Measurements from ENCODE around the gene RUNX1. TPM values are rescaled to one million over a fixed set of nuclear protein-coding genes. Genes with fewer than 3 reads are reported as not detected.

The RUNX1 gene
- total and polyA plus RNA-seq, 2 donors (not counting 1 experiment from before 2014, with no cell fraction given) = 26.3 to 73.0 TPM

- H3K4me3 ChIP-seq (ENCODE audit: control extremely low read depth in 1 of 5, extremely low read depth in 1 of 5, insufficient read depth in 1 of 5, low read depth in 2 of 5, low read length in 4 of 5) = no peak overlapping the region
- no peak for TF ChIP-seq CTCF (IDR thresholded peaks at IDR 0.05)
- no peak for TF ChIP-seq EZH2 (IDR thresholded peaks at IDR 0.05; ENCODE audit: borderline replicate concordance, insufficient read depth, low read depth, low read length, poor library complexity, severe bottlenecking)
- ATAC-seq (ENCODE audit: low read depth) (no peak), DNase-seq (no peak)
- Mint-ChIP-seq H3K4me1 (no peaks in the 10 kb centered on the region), H3K4me3 (no peak overlapping the region), H3K27ac (no peak overlapping the region), H3K27me3 (peaks cover 4% of the 10 kb centered on the region), H3K9me3 (ENCODE audit: insufficient read depth) (peaks cover 2% of the 10 kb centered on the region)
- WGBS (ENCODE audit: insufficient coverage) = no CpG with 5 or more reads among the region's 3 CpGs
- H2AFZ ChIP-seq (ENCODE audit: insufficient read depth, low read depth, low read length, poor library complexity, severe bottlenecking) = no peak overlapping the region
- H3K79me2 ChIP-seq (ENCODE audit: control insufficient read depth, insufficient read depth, low read length) = no peaks in the 10 kb centered on the region
- intact Hi-C loops (cut with micrococcal nuclease) = no loop called here
- H4K20me1 ChIP-seq (ENCODE audit: control insufficient read depth, insufficient read depth, low read length, poor library complexity, severe bottlenecking) = no peaks in the 10 kb centered on the region
- ChIA-PET CTCF (no interaction called here), POLR2A (no interaction called here)
- H3K4me1 ChIP-seq (ENCODE audit: control insufficient read depth in 2 of 2, insufficient read depth in 2 of 2, low read length in 2 of 2) = no peaks in the 10 kb centered on the region
- H3K27me3 ChIP-seq (replicated peaks in 1 of 4; ENCODE audit: control extremely low read depth in 1 of 4, control insufficient read depth in 3 of 4, insufficient read depth in 4 of 4, low read length in 3 of 4) = peaks cover 0 to 3% (median 0%) of the 10 kb centered on the region in 4 experiments
- H3K9me3 ChIP-seq (ENCODE audit: control extremely low read depth in 1 of 3, control insufficient read depth in 2 of 3, insufficient read depth in 1 of 3, low read length in 2 of 3) = peaks cover 0 to 4% (median 2%) of the 10 kb centered on the region in 3 donors
- no peak overlapping the region for H3K4me2 ChIP-seq (replicated peaks; ENCODE audit: low read depth, low read length, poor library complexity, severe bottlenecking)
- H3K27ac ChIP-seq (ENCODE audit: low read length in 2 of 2) = no peak overlapping the region
- H3K9ac ChIP-seq (ENCODE audit: low read length) = no peak overlapping the region
- no peaks in the 10 kb centered on the region for H3K36me3 ChIP-seq (replicated peaks in 1 of 2; ENCODE audit: control extremely low read depth in 1 of 2, control insufficient read depth in 1 of 2, extremely low read depth in 1 of 2, insufficient read depth in 2 of 2, low read length in 1 of 2)
These were observed 280.8 kb downstream of the RUNX1 start for GRCh38 chr21:34768326-34768725.

- H3K36me3 ChIP-seq (replicated peaks in 1 of 2; ENCODE audit: control extremely low read depth in 1 of 2, control insufficient read depth in 1 of 2, extremely low read depth in 1 of 2, insufficient read depth in 2 of 2, low read length in 1 of 2) = no peaks in the 10 kb centered on the region
- no peak overlapping the region for H3K9ac ChIP-seq (ENCODE audit: low read length)
- no peaks in the 10 kb centered on the region for H4K20me1 ChIP-seq (ENCODE audit: control insufficient read depth, insufficient read depth, low read length, poor library complexity, severe bottlenecking)
- Mint-ChIP-seq H3K4me3 (no peak overlapping the region), H3K9me3 (ENCODE audit: insufficient read depth) (peaks cover 2% of the 10 kb centered on the region), H3K27ac (no peak overlapping the region), H3K4me1 (no peaks in the 10 kb centered on the region), H3K27me3 (peaks cover 3% of the 10 kb centered on the region)
- ChIA-PET CTCF (interaction anchor here (0.6 kb wide), 1 partner anchor 1159 kb away, joined by 5 read pairs; no protein-coding TSS in a partner anchor), POLR2A (no interaction called here)
- peaks cover 0 to 3% (median 0%) of the 10 kb centered on the region in 4 experiments for H3K27me3 ChIP-seq (replicated peaks in 1 of 4; ENCODE audit: control extremely low read depth in 1 of 4, control insufficient read depth in 3 of 4, insufficient read depth in 4 of 4, low read length in 3 of 4)
- no peaks in the 10 kb centered on the region for H3K79me2 ChIP-seq (ENCODE audit: control insufficient read depth, insufficient read depth, low read length)
- H2AFZ ChIP-seq (ENCODE audit: insufficient read depth, low read depth, low read length, poor library complexity, severe bottlenecking) = no peak overlapping the region
- no peak overlapping the region for H3K4me3 ChIP-seq (ENCODE audit: control extremely low read depth in 1 of 5, extremely low read depth in 1 of 5, insufficient read depth in 1 of 5, low read depth in 2 of 5, low read length in 4 of 5)
- no peak for ATAC-seq (ENCODE audit: low read depth)
- TF ChIP-seq EZH2 (IDR thresholded peaks at IDR 0.05; ENCODE audit: borderline replicate concordance, insufficient read depth, low read depth, low read length, poor library complexity, severe bottlenecking) (no peak), CTCF (IDR thresholded peaks at IDR 0.05) (no peak)
- H3K9me3 ChIP-seq (ENCODE audit: control extremely low read depth in 1 of 3, control insufficient read depth in 2 of 3, insufficient read depth in 1 of 3, low read length in 2 of 3) = peaks cover 0 to 4% (median 2%) of the 10 kb centered on the region in 3 donors
- DNase-seq = no peak
- H3K27ac ChIP-seq (ENCODE audit: low read length in 2 of 2) = no peak overlapping the region
- WGBS (ENCODE audit: insufficient coverage) = no CpG with 5 or more reads among the region's 3 CpGs
- no peak overlapping the region for H3K4me2 ChIP-seq (replicated peaks; ENCODE audit: low read depth, low read length, poor library complexity, severe bottlenecking)
- intact Hi-C loops (cut with micrococcal nuclease) = no loop called here
- no peaks in the 10 kb centered on the region for H3K4me1 ChIP-seq (ENCODE audit: control insufficient read depth in 2 of 2, insufficient read depth in 2 of 2, low read length in 2 of 2)
These were observed 282.2 kb downstream of the RUNX1 start for GRCh38 chr21:34766862-34767261.

Data from B cell (primary cell).